GM21786 (cell line): ENCODE results near the gene MICB.
"Not testable (repeated sequence)": the region's sequence is repeated elsewhere in the genome, so short reads cannot be mapped to it uniquely, and the experiment has no call there.

Experiments
- ATAC-seq: cut with Tn5 transposase; IDR thresholded peaks from one replicate; pipeline ENCODE4 v1.9.1; 2021; ENCODE audit not compliant: unreplicated experiment

The MICB gene

GRCh38 chr6:31497531-31498476 lies at the start of gene MICB:
Gene MICB, plus strand, starts transcription at chr6:31498145. Its CDS starts 49 bp downstream, at chr6:31498194.
- peak; percentile 59 for ATAC-seq

DNA sequence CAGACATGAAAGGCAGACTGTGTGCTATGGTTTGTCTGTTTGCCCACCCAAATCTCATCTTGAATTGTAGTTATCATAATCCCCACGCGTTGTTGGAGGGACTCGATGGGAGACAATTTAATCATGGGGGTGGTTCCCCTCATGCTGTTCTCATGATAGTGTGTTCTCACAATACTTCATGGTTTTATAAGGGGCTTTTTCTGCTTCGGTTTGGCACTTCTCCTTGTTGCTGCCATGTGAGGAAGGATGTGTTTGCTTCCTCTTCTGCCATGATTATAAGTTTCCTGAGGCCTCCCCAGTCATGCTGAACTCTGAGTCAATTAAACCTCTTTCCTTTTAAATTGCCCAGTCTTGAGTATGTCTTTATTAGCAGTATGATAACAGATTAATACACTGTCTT lies 47.2 kb upstream of the MICB start:
- no peak for ATAC-seq

DNA sequence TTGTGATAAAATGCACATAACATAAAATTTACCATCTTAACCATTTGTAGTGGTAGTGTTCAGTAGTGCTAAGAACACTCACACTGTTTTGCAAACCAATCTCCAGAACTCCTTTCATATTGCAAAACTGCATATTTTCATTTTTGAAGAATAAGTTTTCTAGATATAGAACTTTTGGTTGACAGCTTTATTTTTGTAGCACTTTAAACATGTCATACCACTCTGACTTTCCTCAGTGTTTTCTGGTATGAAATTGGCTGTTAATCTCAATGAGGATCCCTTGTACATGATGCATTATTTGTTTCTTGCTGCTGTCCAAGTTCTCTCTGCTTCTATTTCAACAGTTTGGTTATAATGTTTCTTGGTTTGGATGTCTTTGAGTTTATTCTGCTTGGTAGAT lies 45.1 kb upstream of the MICB start:
- no peak for ATAC-seq

DNA sequence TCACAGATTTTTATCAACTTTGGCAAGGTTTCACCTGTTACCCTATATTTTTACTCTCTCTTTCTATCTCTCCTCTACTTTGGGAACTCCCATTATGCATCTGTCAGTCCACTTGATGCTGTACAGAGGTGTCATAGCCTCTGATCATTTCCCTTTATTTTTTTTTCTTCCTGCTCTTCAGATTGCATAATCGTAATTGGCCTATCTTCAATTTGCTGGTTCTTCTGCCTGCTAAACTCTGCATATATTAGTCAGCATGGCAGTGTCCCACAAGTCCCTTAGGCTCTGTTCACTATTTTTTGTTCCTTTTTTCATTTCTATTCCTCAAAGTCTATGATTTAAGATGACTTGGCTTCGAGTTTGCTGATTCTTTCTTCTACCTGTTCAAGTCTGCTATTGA lies 44.7 kb upstream of the MICB start:
- no peak for ATAC-seq

GRCh38 chr6:31459864-31460263 lies 38.1 kb upstream of the MICB start:
- not testable (repeated sequence) for ATAC-seq

DNA sequence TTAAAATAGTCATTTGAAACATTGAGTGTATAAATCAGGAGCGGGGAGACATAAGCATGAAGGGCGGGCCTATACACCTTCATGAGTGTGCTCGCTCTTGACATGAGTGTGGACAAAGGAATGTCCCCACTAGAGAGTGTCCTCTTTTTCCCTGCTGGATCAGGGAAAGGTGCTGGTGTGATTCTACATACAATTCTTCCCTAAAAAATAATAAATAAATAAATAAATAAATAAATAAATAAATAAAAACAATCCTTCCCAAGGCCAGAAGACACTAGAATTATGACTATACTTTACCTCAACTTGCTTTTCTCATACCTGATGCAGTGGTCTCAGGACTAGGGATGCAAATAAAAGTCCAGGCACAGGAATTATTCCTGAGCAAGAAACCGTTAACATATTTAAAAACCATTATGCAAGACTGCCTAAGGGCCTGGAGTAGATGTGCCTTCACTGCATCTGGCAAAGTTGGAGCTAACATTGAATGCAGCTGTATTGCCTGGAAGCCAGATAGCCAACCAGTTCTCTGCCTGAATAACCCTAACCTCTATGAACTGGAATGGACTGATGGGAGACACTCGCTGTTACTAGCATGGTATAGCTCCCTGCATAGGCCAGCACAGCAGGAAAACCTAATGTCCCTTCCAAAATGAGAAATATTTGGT lies 37.5 kb upstream of the MICB start:
- ATAC-seq = no peak

GRCh38 chr6:31462026-31462963 lies 35.6 kb upstream of the MICB start:
- ATAC-seq = no peak

DNA sequence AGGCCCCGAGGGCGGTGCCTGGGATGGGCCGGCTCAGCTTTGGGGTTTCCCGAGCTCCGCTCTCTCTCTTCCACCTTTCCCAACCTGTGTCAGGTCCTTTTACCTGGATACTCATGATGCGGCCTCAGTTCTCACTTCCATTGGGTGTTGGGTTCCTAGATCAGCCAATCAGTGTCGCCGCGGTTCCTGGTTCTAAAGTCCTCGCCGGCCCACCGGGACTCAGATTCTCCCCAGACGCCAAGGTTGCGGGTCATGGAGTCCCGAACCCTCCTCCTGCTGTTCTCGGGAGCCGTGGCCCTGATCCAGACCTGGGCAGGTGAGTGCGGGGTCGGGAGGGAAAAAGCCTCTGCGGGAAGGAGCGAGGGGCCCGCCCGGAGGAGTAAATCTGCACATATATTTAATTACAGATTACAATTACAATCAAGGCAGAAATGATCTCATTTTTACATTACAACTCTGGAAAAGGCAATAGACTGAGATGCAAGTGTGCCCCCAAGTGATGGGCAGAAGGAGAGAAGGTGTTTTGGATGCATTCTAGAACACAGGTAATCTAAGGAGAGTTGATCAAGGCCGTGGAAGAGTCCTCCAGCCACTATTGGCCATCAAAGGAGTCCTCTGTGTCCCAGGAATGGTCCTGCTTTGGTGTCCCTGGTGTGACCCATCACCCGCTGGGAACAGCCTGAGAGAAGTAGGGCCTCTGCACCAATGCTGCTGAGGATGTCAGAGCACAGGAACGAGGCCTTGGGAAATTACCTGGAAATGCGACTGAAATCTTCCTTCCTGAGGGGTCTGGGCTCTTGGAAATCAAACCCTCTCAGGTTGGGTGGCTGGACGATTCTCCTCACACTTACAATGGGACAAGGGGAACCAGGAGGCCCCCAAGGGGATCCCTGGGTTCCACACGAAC lies 34.7 kb upstream of the MICB start:
- peak; percentile 91 for ATAC-seq

- no peak for ATAC-seq
These were observed 33.4 kb upstream of the MICB start for GRCh38 chr6:31464252-31465184.

- no peak for ATAC-seq
These were observed 32.8 kb upstream of the MICB start for GRCh38 chr6:31465185-31465536.

GRCh38 chr6:31465718-31466117 lies 32.2 kb upstream of the MICB start:
- ATAC-seq = no peak

DNA sequence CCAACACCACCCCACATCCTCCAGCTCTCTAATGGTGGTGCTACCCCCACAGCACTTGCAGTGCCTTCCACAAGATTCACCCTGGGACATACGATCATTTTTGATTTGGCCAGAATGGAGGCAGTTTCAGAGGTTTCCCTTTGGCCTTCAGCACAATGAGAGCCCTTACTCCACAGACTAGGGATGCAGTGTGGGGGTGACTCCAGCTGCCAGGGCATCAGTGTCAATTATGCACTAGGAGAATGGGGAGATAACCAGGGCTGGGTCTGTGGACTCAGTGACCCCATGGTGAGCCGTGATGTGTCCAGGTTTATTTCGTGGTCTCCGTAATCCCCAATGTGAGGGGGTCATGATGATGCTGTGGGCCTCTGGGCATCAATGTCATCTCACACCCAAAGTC lies 31.5 kb upstream of the MICB start:
- no peak for ATAC-seq

GRCh38 chr6:31467151-31467550 lies 30.8 kb upstream of the MICB start:
- no peak for ATAC-seq

GRCh38 chr6:31468311-31468710 lies 29.6 kb upstream of the MICB start:
- no peak for ATAC-seq

DNA sequence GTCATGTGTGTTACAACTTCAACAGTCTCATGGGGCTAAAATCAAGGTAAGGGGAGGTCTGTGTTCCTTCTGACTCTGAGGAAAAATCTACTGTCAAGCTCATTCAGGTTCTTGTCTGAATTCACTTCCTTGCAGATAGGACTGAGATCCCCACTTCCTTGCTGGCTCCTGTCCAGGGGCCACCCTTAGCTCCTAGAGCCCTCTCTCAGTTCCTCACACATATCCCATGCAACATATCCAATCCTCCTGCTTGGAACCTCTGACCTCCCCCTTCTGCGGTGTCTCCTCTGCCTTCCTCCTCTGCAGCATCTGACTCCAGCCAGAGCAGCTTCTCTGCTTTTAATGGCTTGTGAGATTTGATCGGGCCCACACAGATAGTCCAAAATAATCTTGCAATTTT lies 27.1 kb upstream of the MICB start:
- ATAC-seq = no peak

DNA sequence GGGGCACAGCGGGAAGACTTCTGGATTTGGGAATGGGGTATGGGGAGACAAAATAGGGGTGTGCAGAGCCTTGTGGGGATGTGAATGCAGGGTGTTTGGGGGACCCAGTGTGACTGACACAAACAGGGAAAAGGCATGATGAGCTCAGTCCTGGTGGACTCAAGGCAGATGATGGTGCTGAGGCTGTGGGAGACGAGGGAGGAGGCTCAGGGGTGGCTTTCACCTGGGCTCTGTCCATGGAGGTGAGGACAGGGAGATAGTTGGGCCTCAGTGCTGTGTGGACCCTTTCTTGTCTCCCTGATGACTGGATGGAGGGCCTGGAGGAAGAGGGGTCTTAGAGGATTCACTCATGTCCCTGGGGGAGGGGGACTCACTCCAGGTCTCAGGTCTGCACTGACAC lies 26.2 kb upstream of the MICB start:
- ATAC-seq = no peak

DNA sequence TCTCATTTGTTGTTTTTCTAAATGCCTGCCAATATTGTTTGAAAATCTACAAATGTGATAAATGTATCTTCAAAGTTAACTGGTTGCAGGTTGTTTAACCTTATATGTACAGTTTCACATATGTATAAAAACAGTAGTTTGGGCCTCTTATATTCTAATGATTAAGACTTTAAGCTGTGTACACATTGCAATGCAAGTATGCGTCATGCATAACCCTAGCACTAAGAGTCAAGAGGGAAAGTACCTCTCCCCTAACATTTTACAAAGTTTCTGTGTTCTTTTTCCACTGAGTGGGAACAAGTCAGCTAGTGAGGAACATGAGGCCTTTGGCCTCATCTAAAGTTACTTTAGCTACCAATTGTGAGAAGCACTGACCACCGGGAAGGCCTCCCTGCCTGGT lies 25.7 kb upstream of the MICB start:
- no peak for ATAC-seq

GRCh38 chr6:31473244-31473643 lies 24.7 kb upstream of the MICB start:
- no peak for ATAC-seq
